HG03103 (cell line): ENCODE data around the gene SNAPC4.
"Not testable (repeated sequence)": the region's sequence is repeated elsewhere in the genome, so short reads cannot be mapped to it uniquely, and the experiment has no call there.

ENCODE experiments used
- ATAC-seq: cut with Tn5 transposase; IDR thresholded peaks from one replicate; pipeline ENCODE4 v1.9.1; 2021; ENCODE audit warnings: low read depth; ENCODE audit not compliant: unreplicated experiment

Gene SNAPC4

DNA sequence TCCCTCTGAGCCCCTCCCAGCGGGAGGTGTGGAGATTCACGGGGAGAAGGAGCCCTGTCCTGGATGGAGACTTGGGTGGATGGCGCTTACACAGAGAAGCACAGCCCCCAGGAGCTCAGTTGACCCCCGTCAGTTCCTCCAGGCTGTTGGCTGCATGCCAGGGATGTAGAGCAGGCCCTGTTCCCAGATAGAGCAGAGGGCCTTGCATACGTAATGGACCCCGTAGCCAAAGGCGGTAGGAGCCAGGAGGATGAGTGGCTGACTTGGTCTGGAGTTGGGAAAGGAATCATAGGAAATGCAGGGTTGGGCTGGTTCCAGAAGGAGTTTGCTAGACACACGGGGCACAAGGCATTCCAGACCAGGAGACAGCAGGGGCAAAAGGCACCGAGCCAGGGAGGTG, 13.0 kb upstream of the SNAPC4 start:
- ATAC-seq = no peak

DNA sequence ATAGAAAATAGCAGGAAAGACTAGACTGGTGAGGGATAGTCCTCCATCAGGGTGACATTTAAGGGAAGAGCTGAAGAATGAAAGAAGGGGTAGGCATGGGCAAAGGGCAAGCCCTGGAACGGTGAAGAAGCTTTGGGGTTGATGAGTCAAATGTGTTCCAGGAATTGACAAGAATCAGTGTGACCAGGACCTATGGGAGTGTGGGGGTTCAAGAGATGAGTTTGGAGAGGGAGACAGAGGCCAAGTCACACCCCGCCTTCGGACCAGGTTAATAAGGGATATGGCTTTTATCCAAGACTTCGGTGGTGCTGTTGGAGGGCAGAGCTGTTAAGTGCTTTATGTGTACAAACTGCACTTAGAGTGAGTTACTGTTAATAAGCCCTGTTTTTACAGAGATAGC, 11.4 kb upstream of the SNAPC4 start:
- ATAC-seq = no peak

DNA sequence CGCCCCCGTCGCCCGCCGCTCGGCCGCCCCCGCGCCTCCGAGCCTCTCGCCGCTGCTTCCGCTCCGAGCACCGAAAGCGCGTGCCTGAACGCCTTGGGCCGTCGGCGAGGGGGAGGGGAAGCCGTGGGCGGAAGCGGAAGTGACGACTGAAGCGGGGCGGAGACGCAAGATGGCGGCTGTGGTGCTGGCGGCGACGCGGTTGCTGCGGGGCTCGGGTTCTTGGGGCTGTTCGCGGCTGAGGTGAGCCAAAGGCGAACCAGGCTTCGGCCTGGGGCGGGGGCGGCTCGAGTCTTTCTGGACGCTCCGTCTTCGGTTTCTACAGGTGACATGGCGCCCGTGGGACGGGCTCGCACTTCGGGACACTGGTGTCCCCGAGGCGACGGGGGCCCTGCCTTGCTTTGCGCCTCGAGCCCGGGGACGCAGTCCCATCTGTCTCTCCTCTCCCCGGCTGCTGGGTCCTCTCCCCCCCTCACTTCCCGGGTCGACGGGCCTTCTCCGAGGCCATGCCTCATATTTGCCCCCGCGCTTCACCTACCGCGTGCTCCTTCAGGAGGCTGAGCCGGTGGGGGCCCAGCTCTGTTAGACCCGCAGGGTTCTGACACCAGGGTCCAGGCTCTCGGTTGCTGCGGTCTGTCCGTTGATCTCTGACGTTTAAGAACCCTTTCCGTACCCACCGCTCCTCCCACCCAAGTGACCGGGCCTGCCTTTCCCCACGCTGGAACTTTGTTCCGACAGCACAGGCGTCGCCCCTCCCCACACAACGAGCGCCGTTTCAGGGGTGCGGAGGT, 10.7 kb upstream of the SNAPC4 start, which contains the start of the genes ENTR1 and PMPCA:
Gene ENTR1 (minus strand): TSS at position 115 of the 788 bp plus-strand sequence. CDS start 217 bp downstream, outside the sequence.
Gene PMPCA (plus strand): TSS at position 159 of the 788 bp plus-strand sequence. CDS start 11 bp downstream, at position 170.
- peak; percentile 79 for ATAC-seq

DNA sequence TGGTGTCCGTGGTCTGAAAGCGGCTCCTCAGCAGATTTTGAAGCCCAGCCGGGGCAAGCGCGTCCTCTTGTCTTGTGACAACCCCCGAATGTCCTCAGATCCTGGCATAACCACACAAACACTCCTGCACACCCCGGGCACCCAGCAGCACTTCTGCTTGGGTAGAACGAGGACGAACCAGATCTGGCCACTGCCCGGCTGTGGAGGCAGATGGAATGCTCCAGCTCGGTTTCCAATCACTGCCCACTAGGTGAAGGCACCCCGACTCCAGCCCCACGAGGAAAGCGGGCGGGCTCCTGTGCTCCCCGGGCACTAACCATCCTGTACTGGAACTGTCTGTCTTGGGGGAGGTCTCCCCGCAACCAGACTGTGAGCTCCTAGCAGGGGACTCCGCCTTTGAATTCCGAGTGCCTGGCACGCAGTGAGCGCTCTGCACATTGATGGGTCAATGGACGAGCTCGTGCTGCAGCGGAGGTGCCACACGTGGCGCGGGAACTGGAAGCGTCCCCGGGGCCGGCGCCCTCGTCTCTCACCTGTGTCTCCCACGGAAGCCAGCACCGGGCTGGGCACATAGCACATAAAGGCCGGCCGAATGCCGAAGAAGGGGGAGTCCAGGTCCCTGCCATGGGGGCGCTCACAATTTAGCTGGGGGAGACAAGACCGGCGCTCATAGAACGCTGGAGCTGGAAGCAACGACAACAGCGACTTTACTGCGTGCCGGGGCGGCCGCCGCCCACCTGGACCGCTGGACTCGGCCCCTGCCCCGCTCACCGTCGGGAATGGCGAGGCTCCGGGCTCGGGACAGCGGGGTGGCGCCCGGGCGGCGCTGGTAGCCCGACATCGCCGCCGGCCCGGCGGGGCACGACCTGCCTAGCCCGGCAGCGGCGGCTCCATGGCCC, 9.8 kb upstream of the SNAPC4 start:
- no peak for ATAC-seq

DNA sequence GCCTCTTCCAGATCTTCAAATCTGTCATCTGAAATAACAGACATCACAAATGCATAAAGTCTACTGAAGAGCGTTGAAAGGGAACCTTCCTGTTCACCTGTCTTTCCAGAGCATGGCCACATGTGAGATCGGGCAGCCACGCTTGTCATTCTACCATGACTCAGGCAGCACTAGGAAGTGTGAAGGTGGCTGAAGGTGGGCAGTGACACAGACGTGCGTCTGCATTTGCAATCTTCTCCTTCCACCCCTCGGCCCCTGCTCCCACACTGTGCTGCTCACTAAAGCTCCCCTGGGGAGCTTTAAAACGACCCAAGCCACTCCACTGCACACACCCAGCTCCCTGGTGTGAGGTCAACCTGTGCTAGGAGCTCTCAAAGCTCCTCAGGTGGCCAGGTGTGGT, 7.9 kb upstream of the SNAPC4 start:
- ATAC-seq = no peak

DNA sequence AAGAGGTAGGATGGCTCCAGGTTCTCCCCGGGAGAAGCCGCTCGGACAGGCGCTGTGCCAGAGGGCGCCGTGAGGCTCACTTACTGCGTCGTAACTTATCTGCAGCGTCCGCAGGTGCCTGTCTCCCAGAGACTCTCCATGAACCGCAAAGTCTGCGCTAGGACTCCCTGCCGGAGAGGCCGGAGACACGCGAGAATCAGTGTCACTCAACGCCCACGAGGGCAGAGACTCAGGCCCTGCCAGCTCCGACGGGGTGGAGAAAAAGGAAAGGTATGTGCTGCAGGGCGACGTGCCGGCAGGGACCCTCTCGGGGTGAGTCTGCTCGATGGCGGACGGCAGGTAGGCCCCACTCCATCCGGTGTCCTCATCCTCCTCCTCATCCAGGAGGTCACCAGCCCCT, 7.1 kb upstream of the SNAPC4 start:
- not testable (repeated sequence) for ATAC-seq

DNA sequence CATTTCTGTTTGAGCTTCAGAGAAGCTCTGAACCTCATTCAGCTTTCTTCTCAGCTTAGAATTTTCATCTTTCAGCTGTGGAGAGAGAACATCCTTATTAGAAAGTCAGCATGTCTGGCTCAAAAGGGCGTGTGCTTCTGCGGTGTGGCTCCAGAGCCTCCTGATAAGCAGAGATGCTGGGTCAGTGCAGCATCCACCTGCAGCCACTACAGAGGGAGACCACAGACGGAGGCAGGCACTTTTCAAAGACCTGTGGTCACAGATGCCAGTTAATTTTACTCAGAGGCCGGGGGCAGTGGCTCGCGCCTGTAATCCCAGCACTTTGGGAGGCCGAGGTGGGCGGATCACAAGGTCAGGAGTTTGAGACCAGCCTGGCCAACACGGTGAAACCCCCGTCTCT, 5.9 kb upstream of the SNAPC4 start:
- ATAC-seq = not testable (repeated sequence)

DNA sequence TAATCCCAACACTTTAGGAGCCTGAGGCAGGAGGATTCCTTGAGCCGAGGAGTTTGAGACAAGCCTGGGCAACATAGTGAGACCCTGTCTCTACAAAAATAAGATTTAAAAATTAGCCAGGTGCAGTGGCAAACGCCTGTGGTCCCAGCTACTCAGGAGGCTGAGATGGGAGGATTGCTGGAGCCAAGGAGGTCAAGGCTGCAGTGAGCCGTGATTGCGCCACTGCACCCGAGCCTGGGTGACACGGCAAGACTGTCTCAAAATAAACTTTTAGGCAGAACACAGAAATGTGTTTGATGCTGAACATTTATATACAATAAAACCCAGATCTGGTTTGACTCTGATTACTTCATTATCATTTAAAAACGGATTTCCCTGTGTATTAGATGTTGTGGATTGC, 5.5 kb upstream of the SNAPC4 start:
- ATAC-seq = no peak

DNA sequence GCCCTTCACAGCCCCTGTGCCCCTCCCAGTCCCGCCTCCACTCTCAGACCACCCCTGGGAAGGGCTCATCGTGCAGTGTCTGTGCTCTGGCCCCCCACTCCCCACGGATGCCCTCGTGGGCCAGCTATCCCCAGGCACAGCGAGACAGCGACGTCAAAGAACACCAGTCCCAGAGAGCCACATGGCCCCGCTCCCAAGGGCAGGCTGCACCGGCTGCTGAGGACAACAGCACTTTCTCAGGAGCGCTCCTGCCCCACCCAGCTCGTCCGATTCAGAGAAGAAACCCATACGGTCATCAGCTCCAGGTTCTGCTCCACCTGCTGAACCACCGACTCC, 4.8 kb upstream of the SNAPC4 start:
- no peak for ATAC-seq

DNA sequence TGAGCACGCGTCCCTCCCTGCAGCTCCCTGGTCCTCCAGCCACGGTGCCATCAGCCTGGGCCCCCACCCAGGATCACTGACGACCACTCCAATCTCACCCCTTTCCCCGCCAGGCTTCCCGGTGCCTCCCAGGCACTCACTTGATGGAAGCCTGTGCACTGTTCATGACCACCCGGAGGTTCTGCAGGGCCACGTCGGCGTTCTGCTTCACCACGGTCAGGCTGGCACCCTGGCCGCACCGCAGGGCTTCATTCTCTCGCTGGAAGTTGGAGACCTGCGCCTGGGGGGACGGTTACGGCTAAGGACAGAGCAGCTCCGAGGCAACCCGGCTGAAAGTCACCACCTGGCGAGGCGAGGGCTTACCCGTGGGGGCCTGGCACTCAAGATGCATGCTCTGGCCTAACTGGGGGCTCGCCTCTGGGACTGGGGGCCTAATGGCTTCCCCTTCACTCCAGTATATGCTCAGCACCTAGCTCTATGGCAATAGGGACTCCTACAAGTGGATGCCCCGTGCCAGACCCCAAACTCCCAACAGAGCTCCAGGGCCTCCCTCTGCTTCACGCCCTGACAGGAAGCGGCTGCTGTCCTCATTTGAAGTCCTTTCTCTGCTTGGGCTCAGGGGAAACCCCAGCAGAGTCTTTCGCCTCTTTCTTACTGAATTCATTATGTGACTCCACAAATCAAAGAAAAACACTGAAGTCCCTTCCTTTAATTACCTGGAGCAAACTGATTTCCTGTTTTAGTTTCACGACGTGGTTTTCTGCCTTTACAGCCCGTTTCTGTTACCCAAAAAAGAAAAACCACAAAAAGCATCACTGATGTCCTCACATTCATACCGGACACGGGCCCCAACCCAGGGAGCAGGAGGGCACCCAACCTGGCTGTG, 4.2 kb upstream of the SNAPC4 start:
- ATAC-seq = no peak

DNA sequence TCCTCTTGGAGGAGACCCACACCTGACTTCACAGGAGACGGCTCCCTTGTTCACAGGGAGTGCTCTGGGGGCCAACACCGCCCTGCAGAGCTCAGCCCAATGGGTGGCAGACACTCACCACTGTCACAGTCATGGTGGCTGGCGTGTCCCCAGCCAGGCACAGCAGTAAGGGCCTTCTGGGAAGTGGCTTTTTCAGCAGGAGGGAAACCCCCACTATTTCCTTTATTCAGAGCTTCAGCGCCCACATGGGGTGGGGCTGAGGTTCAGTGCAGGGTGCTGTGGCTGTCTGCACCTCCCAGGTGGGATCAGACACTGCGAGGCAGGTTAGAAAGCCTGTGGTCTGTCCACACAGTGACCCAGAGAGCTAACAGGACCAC, 3.6 kb upstream of the SNAPC4 start:
- no peak for ATAC-seq

DNA sequence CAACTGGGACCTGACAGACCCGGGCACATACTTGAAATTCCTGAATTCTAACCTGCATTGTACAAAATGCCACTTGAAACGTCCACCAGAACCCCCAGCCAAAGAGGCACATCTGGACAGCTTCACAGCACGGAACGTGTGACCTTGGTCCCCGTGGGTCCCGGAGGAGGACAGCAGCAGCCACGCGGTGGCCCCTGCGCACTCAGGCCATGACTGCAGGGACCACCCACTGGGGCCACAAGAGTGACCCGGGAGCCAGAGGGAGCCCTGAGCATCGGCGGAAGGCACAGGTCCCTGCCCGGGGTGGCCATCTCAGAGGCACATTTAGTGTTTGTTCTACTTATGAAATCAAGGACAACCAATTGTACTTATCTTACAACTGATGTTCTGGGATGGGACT, 2.1 kb upstream of the SNAPC4 start:
- no peak for ATAC-seq

DNA sequence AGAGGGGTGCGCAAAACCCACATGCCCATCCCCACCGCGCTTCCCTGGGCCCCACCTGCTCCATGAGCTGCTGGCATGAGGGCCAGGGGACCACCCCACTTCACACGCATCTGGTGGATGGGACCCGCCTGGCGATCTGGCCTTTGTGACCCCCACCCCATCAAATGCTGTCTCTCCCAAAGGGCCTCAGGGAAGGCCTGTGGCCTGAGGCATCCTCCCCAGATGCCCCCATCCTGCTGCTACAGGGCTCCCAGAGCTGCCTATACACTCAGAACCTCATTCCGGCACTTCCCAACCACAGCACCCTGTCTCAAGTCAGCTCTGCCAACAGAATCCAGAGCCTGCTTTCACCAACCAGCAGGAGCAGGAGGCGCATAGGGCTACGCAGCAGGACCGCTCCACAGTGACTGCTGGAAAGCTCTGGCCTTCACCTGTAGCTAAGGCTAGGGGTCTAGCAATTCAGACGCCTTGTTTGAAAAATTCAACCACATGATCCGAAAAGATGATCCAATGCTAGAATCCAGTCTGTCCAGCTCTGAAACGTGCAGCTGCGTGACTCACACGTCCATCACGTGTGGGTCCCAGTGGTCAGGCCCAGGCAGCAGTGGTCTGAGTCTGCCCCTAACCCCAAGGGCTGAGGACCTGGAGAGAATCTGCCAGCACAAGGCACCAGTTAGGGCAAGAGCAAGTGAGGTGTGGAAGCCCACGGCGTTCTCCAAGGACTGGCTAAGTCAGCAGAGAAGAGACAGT, 1.4 kb upstream of the SNAPC4 start:
- no peak for ATAC-seq

DNA sequence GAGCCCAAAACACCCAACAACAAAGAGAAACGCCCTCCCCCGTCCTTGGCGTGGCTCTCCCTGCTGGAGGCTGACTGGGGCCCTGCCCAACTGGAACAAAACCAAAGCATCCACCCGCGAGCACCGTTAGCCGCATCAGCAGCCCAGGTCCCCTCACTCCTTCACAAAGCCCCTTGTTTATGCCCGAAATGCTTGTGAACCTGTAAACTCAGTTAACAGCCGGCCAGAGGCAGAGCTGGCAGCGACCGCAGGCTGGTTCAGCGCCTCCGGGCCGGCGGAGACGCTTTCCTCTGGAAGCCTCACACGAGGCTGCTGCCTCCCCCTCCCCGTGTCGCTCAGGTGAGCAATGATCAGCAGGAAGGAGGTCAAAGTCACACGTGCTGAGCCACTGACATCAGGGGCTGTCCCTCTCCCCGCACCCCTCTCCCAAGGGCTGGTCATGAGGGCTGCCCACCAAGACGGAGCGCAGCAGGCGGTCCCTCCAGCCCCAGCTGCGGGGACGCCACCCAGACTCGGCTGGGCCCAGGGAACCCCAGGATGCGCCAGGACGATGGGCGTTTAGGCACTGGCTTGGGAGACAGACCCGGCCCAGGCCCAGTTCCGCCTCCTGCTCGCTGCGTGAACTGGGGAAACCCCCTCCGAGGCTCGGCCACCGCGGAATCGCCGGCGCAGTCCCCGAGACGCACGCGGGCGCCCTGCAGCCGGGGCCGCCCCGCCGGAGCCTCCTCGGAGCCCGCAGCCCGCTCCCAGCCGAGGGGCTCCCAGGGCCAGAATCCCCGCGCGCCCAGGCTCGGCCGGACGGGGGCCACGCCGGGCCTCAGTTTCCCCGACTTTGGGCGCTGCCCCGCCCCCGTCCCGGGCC, 563 bp downstream of the SNAPC4 start:
- peak; percentile 15 for ATAC-seq

DNA sequence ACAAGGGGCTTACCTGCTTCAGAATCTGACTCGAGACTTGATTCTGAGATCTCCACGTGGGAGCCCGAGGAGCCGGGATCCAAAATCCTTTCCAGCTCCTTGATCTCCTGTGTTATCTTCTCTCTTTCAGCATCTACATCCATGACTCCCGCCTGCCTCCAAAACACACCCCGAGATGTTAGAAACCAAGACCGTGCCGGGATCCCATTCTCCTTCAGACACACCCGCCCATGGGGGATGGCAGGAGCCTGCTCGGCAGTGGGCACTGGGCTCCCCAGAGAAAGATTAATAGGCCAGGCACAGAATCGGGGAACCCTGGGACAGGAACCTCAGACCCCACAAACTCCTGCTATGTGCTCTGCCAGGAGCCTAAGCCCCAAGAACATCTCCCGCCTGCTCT, 1.7 kb downstream of the SNAPC4 start:
- no peak for ATAC-seq

DNA sequence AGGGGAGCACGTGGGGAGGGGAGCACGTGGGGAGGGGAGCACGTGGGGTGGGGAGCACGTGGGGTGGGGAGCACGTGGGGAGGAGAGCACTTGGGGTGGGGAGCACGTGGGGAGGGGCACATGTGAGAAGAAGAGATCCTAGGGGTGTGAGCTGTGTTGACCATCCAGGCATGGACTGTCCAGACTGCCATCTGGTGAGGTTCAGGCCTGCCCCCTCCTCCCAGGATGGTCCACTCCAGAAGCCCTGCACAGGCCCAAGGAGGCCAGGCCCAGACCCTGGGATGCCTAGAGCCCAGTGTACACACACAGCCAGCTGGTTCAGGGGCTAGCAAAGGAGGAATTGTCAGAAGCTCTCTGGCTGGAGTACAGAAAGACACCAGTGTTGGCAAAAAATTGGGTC, 2.3 kb downstream of the SNAPC4 start:
- no peak for ATAC-seq

DNA sequence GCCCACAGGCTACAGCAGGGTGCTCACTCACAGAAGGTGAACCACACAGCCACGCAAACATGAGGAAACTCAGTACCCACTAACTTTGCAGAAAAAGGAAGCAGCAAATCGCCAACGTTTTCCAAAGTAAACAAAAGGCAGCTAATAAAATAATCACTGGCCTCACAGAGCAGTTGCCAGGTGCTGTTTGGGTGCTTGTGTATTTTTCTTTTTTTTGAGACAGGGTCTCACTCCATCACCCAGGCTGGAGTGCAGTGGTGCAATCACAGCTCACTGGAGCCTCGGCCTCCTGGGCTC, 3.8 kb downstream of the SNAPC4 start:
- ATAC-seq = no peak

DNA sequence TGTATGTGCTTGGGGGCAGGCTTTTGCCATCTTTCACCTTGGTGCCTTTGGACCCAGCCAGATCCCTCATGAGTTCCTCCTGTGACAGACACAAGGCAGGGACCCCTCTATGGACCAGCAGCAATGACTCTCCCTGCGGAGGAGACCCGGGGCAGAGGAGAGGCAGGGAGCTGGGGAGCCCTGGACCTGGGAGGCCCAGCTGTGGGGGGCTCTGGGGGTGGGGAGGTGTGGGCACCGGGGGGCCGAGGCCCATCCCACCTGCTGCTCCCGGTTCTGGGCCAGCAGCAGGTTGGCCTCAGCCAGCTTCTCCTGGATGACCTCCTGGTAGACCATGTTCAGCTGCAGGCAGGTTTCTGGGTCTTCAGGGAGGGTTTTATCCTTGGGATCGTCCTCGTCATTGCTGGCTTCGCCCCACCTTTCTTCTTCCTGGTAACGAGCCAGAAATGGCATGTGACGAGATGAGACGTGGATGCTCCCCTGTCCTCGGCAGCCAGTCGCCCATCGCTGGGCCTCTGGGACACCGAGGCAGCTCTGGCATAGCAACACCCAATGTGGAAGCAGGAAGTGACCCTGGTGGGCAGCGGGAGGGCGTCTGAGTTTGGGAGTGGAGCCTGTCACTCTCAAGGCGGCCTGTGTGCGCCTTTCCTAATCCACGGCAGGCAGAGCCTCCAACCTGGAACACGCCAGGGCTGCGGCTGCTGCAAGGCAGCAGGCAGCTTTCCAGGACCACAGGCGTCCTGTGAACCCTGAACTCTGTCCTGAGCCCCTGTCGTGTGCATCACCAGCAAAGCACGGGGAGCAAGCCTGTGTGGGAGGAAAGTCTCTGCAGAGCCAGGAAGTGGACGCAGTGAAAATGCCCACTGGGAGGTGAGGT, 4.4 kb downstream of the SNAPC4 start:
- ATAC-seq = no peak

DNA sequence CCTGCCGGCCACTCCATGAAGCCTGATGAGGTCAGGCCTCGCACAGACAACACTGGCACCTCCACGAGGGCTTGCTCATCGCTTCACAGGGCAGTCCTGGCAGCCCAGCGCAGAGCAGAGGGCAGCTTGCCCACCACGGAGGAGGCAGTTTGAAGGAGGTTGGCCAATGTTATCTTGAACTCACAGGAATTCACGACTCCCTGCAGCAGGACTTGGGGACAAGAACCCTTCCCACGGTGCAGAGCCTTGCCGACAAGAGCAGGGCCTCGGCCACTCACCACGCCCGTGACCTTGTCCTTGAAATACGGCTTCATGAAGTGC, 5.0 kb downstream of the SNAPC4 start:
- ATAC-seq = no peak
